GM19351 (cell line): Measurements from ENCODE around the gene MARCHF9.
"Not testable (repeated sequence)": the region's sequence is repeated elsewhere in the genome, so short reads cannot be mapped to it uniquely, and the experiment has no call there.

Source experiments
- ATAC-seq: cut with Tn5 transposase; IDR thresholded peaks from one replicate; pipeline ENCODE4 v1.9.1; 2021; ENCODE audit warnings: mild to moderate bottlenecking, moderate library complexity; ENCODE audit not compliant: unreplicated experiment

The MARCHF9 gene

GRCh38 chr12:57767876-57768275 lies 13.0 kb downstream of the MARCHF9 start:
- no peak for ATAC-seq

GRCh38 chr12:57769594-57769993 lies 14.7 kb downstream of the MARCHF9 start:
- no peak for ATAC-seq

- no peak for ATAC-seq
Observed at GRCh38 chr12:57770734-57771133, 15.8 kb downstream of the MARCHF9 start.

- ATAC-seq = peak; percentile 76
Observed at GRCh38 chr12:57771236-57771872, 16.5 kb downstream of the MARCHF9 start.

GRCh38 chr12:57771873-57772428 lies 17.0 kb downstream of the MARCHF9 start, which contains the start of gene METTL1:
Gene METTL1, minus strand, starts transcription at chr12:57772105. Its CDS starts 22 bp downstream, at chr12:57772083.
- ATAC-seq = peak; percentile 80

- ATAC-seq = peak; percentile 5
Observed at GRCh38 chr12:57772429-57773322, 17.8 kb downstream of the MARCHF9 start, which contains the start of gene EEF1AKMT3. Gene EEF1AKMT3, plus strand, starts transcription at chr12:57772614. Its CDS starts 111 bp downstream, at chr12:57772725.

- not testable (repeated sequence) for ATAC-seq
Observed at GRCh38 chr12:57774634-57775033, 19.7 kb downstream of the MARCHF9 start.

GRCh38 chr12:57775044-57775443 lies 20.1 kb downstream of the MARCHF9 start:
- no peak for ATAC-seq

- no peak for ATAC-seq
Observed at GRCh38 chr12:57775563-57776246, 20.8 kb downstream of the MARCHF9 start.

GRCh38 chr12:57776247-57776587 lies 21.3 kb downstream of the MARCHF9 start:
- ATAC-seq = no peak

- ATAC-seq = no peak
Observed at GRCh38 chr12:57777367-57777766, 22.5 kb downstream of the MARCHF9 start.

GRCh38 chr12:57777911-57778310 lies 23.0 kb downstream of the MARCHF9 start:
- ATAC-seq = no peak

- no peak for ATAC-seq
Observed at GRCh38 chr12:57779736-57780135, 24.8 kb downstream of the MARCHF9 start.

GRCh38 chr12:57780284-57780897 lies 25.5 kb downstream of the MARCHF9 start:
- no peak for ATAC-seq

- no peak for ATAC-seq
Observed at GRCh38 chr12:57781244-57781643, 26.3 kb downstream of the MARCHF9 start.

GRCh38 chr12:57781801-57782200 lies 26.9 kb downstream of the MARCHF9 start:
- ATAC-seq = no peak

- peak; percentile 7 for ATAC-seq
Observed at GRCh38 chr12:57782243-57782607, 27.3 kb downstream of the MARCHF9 start.

- ATAC-seq = peak; percentile 93
Observed at GRCh38 chr12:57782608-57783465, 27.9 kb downstream of the MARCHF9 start, which contains the start of gene TSFM. Gene TSFM, plus strand, starts transcription at chr12:57782787. Its CDS starts 15 bp downstream, at chr12:57782802.

- no peak for ATAC-seq
Observed at GRCh38 chr12:57783466-57783801, 28.5 kb downstream of the MARCHF9 start.

- no peak for ATAC-seq
Observed at GRCh38 chr12:57783861-57784260, 29.0 kb downstream of the MARCHF9 start.
